GM18499 (cell line): ENCODE data around the gene MATK.
"Not testable (repeated sequence)": the region's sequence is repeated elsewhere in the genome, so short reads cannot be mapped to it uniquely, and the experiment has no call there.

Experiments
- ATAC-seq: cut with Tn5 transposase; IDR thresholded peaks from one replicate; pipeline ENCODE4 v1.9.1; 2021; ENCODE audit warnings: moderate number of reproducible peaks; ENCODE audit not compliant: insufficient read depth, unreplicated experiment

MATK gene

DNA sequence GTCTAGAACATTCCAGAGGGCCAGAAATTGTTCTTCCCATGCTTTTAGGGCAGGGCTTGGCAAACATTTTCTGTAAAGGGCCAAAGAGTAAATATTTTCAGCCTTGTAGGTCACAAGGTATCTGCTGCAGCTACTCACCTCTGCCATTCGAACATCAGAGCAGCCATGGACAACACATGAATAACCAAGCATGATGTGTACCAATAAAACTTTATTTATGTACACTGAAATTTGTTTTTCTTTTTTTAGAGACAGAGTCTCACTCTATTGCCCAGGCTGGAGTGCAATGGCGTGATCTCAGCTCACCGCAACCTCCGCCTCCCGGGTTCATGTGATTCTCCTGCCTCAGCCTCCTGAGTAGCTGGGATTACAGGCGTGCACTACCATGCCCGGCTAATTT lies 28.5 kb downstream of the MATK start:
- ATAC-seq, result not testable (repeated sequence)

DNA sequence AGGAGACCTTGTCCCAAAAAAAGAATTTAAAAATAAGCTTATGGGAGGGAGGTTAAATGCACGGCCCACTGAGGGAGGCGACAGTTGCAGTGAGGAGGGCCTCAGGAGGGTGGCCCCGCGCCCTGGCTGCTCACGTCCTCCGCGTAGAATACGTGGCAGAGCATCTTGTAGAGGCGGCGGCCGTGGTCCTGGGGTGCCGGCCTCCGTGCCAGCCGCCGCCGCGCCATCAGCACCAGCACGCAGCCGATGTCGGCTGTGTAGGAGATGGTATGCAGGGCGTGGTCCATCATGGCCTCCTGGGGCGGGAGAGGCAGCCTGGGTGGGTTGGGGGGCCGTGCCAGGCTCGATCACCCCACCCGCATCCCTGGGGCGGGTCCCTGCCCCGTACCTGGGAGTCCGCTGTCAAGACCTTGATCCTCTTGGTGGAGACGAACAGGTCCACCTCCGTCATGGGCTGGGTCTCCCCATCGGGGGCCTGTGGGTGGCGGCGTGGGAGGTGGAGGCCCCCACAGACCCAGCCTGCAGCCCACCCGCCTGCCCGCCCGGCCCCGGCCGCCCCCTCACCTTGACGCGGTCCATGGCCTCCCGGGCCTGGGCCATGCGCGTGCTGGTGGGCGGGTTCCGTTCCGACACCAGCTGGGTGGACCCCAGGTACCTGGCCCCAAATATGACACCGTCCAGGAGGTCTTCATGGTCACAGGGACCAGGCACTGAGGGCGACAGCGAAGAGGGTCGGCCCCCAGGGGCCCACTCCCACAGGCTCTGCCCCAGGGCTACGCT lies 32.4 kb downstream of the MATK start:
- no peak for ATAC-seq

DNA sequence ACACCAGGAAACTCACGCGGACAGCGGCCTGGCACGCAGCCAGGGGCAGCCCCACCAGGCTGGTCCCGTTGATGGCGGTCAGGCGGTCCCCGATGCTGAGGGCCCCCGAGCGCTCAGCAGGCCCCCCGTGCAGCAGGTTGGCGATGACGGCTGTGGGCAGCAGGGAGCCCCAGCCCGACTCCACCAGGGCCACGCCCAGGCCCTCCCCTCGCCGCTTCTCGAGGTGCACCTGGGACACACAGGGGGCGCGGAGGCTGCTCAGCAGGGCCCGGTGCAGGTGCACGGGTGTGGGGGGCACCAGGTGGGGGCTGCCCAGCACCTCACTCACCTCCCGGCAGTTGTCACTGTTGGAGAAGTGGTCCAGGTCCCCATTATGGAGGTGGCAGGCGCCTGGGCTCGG lies 33.7 kb downstream of the MATK start:
- ATAC-seq, result no peak

DNA sequence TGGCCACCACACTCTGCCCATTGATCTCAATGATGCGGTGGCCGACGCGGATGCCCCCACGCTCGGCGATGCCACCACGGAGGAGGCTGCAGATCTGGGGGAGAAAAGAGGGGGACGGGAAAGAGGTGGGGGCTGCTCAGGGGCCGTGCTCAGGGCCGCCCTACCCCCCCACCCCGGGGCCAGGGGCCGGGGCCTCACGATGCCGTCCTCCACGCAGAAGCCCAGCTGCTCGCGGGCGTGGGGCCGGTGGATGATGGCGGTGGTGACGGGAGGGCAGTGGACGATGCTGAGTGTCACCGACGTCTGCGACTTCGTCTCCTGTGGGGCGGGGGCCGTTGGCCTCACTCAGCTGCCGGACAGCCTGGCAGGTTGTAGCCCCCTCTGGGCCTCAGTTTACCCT lies 34.9 kb downstream of the MATK start:
- no peak for ATAC-seq

DNA sequence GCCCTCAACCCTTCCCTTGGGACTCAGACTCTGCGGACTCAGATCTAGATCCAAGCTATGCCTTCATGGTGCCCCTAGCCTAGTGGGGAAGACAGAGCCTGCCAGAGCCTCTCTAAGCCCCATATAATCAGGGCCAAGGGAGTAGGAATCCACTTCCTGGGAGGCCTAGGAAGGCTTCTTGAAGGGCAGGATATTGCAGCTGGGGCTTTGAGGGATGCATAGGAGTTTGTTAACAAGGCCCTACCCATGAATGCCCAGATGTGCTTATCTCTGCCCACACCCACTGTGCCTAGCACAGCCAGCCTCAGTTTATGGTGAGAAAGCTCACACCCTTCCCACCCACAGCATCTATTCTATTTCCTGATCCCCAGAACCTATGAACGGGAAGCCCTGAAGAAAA lies 36.0 kb downstream of the MATK start:
- no peak for ATAC-seq

DNA sequence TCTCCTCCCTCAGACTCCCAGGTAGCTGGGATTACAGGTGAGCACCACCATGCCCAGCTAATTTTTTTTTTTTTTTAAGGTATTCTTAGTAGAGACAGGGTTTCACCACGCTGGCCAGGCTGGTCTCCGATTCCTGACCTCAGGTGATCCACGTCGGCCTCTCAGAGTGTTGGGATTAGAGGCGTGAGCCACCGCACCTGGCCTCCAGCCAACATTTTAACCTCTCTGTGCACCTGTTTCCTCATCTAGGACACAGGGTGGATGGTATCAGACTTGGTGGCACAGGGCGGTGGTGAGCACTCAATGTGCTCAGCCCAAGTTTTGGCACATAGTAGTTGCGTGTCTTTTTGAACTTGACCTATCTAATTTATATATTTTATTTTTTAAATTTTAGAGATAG lies 37.2 kb downstream of the MATK start:
- no peak for ATAC-seq

DNA sequence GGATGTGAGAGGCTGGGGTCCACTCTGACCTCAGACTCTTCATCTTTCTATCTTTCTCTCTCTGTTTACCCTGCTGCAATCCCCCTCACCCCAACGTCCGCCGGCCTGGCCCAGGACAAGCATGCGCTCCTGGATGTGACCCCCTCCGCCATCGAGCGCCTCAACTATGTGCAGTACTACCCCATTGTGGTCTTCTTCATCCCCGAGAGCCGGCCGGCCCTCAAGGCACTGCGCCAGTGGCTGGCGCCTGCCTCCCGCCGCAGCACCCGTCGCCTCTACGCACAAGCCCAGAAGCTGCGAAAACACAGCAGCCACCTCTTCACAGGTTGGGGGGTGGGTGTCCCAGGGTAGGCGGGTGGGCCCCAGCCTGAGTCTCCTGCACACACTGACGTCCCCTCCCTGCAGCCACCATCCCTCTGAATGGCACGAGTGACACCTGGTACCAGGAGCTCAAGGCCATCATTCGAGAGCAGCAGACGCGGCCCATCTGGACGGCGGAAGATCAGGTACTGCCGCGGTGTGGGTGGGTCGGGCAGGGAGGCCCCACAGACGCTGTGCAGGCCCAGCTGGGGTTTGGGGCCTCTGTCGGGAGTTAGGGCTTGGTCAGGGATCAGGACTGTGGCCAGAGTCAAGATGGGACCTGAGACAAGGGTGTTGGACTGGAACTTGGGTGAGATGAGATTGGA lies 39.7 kb downstream of the MATK start:
- ATAC-seq, result no peak

DNA sequence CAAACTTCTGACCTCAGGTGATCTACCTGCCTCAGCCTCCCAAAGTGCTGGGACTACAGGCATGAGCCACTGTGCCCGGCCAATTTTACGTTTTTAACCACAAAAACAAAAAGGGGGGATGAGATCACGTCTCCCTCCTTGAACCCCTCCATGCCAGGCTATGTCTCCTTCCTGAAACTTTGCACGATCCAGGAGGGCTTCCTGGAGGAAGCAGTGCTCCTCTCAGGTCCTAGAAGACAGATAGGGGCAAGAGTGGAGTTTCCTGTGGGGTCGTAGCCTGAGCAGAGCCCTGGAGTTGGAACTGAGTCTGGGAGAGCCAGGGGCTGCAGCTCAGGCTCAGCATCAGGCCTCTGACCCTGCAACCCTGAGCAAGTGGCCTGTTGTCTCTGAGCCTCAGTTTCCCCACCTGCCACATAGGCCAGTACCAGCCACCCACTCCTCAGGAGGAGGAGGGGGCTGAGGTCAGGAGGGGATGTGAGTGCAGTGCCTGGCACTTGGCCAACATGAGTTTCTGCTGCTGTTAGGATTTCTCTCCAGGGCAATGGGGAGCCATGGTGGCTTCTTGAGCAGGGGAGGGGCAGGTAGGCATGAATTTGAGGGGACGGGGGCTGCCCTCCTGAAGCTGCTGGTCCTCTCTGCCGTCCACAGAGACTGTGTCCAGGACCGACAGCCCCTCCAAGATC lies 40.7 kb downstream of the MATK start:
- no peak for ATAC-seq

DNA sequence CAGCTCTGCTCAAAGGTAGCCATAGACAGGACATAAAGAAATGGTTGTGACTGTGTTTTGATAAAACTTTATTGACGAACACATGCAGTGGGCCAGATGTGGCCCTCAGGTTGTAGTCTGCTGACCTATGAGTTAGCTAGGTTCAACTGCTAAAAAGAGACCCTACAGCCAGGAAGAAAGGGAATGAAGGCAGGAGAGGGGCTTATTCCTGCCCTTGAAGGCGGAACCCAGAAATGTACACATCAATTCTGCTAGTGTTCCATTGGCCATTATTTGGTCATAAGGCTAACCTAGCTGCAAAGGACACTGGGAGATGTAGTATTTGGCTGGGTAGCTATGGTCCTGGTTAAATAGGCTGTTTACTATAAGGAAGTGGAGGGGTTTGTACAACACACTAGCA lies 42.7 kb downstream of the MATK start:
- no peak for ATAC-seq

DNA sequence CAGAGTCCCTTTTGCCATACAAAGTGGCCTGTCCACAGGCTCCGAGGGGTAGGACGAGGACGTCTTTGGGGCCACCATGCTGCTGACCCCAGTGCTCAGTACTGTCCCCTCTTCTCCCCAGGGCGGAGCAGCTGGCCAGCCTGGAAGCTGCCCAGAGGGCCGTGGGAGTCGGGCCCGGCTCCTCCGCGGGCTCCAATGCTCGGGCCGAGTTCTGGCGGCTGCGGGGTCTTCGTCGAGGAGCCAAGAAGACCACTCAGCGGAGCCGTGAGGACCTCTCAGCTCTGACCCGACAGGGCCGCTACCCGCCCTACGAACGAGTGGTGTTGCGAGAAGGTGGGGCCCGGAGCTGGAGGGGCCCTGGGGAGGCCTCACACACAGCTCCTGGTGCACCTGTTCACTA lies 45.8 kb downstream of the MATK start:
- ATAC-seq, result no peak

DNA sequence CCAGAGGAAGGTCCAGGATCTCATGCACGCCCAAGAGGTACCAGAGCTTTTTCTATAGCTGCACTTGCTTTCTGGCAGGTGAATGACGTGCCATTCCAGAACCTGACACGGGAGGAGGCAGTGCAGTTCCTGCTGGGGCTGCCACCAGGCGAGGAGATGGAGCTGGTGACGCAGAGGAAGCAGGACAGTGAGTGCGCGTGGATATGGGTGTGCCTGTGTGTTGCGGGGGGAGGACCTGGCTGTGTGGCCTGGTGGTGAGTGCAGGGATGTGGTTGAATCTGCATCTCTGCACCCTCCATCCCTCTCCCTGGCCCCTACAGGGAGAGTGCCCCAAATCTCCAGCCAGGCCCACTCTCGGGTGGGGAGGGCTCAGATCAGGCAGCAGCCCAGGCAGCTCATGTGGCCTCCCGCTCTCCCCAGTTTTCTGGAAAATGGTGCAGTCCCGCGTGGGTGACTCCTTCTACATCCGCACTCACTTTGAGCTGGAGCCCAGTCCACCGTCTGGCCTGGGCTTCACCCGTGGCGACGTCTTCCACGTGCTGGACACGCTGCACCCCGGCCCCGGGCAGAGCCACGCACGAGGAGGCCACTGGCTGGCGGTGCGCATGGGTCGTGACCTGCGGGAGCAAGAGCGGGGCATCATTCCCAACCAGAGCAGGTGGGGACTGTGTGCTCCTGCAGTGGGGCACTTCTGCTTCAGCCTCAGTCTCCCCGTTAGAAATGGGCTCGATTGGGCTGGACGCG lies 47.5 kb downstream of the MATK start:
- ATAC-seq, result no peak

DNA sequence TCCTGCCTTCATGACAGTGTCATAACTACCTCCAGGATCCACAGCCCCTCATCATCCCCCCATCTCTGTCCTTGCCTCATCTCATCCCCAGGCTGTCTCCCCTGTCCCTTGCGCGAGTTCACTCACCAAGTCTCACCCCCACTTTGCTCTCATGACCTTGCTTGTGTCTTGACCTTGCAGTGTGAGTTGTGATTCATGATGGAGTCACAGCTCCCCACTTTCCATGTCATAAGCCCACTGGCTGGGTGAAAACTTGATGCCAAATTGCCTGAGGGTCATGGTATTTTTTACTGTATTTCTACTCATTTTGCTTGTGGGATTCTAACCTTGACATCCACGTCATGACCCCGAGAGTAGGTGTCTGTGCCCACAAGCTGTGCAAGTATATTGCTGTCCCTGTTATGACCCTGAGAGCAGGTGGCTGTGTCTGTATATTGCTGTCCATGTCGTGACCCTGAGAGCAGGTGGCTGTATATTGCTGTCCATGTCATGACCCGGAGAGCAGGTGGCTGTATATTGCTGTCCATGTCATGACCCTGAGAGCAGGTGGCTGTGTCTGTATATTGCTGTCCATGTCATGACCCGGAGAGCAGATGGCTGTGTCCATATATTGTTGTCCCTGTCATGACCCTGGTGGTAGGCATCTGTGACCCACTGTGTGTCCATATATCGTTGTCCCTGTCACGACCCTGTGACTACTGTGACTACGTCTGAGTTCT lies 48.5 kb downstream of the MATK start:
- ATAC-seq, result no peak

DNA sequence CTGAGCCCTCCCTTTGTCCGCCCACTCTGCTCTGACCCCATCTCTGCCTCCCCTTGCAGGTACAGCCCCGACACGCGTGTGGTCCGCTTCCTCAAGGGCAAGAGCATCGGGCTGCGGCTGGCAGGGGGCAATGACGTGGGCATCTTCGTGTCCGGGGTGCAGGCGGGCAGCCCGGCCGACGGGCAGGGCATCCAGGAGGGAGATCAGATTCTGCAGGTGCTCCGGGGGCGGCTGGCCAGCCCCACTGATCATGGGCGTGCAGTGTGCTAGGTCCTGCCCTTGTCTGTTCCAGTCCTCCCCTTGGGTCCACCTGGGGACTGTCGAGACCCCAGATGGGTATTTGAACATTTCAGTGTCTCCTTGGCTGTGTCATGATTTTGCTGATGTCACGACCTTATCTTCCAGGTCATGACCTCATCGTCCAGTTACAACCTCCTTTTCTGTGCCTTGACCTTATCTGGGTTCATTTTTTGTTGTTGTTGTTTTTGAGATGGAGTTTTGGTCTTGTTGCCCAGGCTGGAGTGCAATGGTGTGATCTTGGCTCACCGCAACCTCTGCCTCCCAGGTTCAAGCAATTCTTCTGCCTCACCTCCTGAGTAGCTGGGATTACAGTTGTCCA lies 50.0 kb downstream of the MATK start:
- ATAC-seq, result no peak

DNA sequence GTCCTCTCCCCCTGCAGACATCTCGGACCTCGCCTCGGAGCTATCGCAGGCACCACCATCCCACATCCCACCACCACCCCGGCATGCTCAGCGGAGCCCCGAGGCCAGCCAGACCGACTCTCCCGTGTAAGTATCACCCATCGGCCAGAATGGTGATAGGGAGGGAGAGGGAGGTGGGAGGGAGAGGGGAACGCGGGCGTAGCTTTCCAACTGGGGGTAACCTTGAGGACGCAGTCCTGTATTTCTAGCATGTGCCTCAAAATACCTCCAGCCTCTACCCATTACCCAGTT lies 51.9 kb downstream of the MATK start:
- no peak for ATAC-seq

DNA sequence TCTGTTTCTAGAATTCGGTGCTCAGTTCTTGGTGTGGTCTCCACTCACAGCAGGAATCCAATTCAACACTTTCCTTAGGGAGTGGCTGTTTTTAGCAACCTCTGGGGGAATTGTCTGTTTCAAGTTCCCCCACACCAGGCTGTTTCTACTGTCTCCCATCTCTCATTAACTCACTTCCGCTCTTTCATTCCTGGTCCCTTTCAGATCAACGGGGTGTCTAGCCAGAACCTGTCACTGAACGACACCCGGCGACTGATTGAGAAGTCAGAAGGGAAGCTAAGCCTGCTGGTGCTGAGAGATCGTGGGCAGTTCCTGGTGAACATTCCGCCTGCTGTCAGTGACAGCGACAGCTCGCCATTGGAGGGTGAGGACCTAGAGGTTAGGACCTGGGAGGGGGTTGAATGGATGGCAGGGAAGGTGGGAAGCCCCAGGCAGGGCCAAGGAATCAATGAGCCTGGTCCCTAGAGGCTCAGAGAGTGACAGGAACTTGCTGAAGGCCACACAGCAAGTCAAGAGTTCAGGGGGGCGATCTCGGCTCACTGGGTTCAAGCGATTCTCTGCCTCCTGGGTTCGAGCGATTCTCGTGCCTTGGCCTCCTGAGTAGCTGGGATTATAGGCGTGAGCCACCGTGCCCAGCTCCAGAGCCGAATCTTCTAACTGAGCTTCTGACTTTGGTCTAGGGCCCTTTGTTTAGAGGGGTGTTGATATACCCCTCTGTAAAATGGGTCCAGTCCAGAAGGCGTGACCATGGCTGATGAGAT lies 52.5 kb downstream of the MATK start:
- ATAC-seq, result no peak

DNA sequence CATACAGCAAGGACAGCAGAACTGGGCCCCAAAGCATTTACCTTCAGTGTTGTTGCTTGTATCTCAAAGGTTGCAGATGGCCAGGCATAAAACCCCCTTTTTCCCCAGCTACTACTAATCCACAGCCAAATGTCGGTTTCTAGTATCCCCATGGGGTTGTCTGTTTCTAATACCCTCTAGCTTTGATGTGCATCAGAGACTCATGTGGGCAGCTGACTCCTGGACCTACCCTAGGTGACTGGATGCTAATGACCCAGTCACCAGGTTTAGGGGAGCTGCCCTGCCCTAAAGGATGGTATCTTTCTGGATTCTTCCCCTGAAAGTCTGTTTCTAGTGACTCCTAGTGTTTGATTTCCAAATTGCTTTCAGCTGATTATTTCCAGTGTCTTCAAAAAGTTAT lies 54.1 kb downstream of the MATK start:
- ATAC-seq, result no peak

DNA sequence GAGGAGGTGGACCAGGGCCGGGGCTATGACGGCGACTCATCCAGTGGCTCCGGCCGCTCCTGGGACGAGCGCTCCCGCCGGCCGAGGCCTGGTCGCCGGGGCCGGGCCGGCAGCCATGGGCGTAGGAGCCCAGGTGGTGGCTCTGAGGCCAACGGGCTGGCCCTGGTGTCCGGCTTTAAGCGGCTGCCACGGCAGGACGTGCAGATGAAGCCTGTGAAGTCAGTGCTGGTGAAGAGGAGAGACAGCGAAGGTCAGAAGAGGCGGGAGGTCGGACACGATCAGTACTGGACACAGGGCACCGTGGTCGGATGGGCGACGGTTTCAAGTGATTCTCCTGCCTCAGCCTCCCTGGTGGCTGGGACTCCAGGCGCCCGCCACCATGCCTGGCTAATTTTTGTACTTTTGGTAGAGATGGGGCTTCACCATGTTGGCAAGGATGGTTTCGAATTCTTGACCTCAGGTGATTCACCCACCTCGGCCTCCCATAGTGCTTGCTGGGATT lies 55.7 kb downstream of the MATK start:
- ATAC-seq, result no peak
